HG03571 (cell line): Measurements from ENCODE around the gene IGF2.

Experiments
- ATAC-seq: cut with Tn5 transposase; IDR thresholded peaks from one replicate; pipeline ENCODE4 v1.9.1; 2021; ENCODE audit not compliant: unreplicated experiment

The IGF2 gene

DNA sequence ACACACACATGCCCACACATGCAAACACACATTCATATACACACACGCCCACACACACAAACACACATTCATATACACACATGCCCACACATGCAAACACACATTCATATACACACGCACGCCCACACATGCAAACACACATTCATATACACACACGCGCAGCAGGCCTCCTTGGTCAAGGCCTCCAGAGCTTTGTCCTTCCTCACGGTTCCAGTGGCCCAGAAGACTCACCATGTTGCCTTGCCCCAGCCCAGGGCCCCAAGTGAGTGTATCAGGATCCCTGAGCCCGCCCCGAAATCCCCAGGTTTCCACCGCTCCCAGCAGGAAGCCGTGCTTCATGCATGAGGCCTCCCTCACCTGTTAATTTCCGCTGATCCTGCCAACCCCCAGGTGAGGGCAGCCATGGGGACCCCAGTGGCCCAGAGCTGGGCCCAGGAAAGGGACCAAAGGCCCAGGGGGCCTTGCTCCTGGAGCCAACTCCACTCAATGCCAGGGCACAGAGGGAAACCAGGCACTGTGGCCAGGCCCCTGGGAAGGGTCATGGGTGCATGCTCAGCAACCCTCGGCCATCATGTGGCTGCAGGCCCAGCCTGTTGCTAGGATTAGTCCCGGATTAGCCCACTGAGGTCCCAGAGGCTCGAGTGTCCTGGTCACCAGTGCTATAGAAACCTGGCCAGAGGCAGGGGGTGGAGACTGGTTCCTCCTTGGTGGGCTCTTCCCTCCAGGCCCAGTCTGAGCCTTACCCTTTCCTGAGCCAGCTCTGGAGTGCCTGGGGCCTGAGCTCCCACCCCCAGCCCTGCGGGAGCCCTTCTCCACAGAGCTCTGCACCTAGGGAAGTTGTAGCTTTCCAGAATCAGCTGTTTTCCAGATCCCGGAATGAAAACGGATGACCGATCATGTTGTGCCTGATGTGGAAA is 34.4 kb downstream of the IGF2 start:
- ATAC-seq = no peak

DNA sequence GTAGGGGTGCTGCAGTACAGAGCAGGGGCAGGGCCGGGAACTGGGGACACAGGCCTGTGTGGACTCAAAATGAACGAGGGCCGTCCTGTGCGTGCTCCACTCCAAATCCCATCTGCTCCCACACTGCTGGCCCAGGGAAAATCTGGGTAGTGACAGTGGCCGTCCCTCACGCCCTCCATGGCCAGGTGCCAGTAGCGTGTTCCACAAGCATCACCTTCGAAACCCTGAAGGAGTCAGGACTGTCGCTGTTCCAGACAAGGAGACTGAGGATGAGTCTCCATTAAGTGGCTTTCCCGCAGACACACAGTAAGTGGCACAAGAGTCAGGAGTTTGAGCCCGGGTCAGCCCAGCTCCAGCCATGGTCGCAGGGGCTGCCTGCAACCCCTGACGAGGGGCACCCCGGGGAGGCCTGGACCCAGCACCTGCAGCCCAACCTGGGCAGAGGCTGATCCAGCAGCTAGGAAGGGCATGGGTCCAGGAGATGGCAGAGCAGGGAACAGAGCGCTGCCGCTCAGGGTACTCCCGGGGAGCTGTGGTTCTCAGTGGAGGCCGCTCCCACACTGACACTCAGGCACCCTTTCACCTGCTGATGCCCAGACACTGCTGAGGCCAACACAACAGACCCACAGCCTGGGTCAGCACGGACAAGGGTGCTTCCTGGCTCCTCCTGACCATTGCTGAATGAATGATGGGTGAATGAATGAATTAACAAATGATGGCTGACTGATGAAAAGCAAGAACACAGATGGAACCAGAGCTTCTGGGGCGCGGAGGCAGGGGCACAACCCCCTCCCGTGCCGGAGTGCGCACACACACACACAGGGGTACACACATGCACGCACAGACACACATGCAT is 35.3 kb downstream of the IGF2 start:
- no peak for ATAC-seq

DNA sequence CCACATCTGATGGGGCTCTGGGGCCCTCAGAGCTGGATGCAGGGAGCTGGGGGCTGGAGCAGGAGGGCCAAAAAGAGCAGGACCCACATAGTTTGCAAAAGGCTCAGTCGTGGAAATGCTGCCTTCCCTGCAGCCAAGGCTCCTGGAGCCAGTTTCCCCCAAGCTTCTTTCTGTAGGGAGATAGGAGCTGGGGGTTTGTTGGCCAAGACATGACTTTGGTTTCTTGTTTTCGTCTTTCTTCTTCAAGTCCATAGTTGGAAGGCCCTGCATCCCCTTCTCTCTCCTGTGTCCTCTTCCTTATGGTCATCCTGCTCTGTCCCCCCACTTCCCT is 36.3 kb downstream of the IGF2 start:
- no peak for ATAC-seq

DNA sequence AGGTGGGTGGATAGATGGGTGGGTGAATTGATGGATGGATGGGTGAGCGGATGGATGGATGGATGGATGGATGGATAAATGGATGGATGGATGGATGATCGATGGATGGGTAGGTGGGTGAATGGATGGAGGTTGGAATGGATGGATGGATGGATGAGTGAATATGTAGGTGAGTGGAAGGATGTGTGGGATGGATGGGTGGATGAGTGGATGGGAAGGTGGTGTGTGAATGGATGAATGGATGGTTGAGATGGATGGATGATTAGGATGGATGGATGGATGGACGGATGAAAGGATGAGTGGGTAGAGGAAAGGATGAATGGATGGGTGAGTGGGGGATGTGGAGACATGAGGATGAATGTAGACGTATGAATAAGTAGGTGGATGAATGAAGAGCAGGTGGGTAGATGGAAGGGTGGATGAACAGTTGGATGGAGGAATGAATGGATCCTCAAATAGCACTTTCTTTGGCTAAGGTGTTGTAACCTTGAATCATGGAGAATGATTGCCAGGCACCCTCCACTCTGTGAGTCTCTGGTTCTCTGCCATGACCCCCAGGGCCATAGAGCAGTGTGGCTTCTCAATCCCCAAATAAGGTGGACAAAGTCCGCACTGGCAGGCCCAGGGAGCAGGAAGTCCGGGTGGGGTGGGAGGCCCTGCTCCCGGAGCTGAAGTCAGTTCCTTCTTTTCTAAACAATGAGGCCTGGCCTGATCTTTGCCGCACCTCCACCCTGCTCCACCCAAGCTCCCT is 36.9 kb downstream of the IGF2 start:
- ATAC-seq = no peak

DNA sequence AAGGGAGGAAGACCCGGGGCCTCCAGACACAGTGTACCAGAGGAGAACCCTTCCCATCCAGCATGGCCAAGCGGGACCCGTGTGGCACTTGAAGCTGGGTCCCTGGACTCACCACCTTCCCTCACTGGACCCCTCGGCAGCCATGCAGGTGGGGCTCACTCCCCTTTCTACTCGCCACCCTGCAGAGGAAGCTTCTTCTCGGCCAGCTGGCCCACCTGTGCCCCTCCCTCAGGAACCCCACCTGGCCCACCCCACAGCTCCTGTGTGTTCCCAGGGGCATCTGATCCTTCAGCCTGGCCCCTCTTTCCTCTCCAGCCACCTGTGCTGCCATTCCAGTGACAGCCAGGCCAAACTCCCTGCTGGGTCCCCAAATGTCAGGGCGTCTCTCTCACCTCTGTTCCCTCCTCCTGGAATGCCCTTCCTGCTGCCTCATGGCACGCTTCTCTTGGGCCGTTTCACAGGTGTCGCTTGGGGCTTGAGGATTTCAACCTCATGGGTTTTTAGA is 38.0 kb downstream of the IGF2 start:
- ATAC-seq = no peak

DNA sequence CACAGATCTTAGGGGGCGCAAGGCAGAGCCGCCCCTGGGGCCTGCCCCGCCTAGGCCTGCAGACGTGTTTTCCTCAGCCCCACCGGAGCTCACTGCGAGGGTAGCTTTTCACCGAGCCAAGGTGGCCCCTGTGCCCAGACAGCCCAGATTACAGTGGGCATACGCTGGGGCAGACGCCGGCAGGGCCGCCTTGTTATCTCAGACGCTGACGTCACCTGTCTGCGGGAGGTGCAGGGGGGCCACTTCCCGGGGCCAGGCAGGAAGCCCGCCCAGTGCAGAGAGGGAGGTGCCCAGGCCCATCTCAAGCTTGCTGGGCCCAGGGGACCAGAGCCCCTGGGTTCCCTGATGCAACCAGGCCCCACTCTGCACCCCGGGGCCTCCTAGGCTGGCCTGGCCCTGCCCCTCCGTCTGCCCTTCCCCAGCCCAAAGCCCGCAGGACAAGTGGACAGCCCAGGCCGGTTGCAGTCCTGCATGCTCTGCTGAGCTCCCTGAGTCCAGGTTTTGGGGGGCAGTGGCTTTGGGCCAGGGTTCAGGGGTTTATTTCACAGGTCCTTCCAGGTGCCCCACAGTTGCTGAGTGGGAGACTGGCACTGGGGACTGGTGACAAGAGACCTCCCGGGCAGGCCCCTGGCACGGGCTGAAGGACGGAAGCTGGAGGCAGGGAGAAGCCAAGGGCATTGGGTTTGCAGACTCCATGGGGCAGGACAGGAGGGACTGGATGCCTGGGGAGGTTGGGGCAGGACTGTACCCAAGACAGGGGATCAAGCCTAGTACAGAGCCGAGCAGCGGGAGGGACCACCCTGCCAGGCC is 38.6 kb downstream of the IGF2 start:
- ATAC-seq = no peak

DNA sequence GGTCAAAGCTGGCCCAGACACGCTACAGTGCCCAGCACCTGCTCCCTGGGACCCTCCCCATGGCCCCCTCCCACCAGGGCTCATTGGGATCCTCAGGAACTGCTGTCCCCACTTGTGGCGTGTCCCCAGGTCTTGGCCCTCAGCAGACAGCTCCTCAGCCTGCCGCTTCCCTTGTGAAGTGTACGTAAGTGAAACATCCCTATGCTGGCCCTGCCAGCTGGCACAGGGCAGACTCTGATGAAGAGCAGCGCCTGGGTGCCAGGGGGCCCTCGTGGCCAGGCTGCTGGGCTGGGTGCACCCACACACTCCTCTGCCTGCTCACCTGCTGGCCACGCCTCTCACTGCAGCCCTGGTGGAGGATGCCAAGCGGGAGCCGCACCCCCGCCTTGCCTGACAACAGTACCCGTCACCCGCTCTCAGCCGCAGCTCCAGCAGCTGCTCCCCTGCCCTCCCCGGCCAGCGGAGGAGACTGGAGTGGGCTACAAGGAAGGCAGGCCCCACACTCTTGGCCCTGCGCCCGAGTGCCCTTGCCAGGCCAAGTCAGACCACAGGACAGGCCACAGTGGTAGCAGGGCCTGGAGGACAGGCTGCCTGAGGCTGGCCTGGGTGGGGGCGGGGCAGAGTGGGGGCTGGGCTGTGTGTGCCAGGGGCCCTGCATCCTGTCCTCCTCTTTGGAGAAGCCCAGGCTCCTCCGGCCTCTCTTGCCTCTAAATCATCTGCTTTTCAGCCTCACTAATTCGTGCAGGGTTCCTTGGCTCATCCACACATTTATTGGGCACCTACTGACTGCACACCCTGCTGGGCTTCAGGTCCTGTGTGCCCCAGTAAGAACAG is 39.5 kb downstream of the IGF2 start:
- ATAC-seq = no peak

DNA sequence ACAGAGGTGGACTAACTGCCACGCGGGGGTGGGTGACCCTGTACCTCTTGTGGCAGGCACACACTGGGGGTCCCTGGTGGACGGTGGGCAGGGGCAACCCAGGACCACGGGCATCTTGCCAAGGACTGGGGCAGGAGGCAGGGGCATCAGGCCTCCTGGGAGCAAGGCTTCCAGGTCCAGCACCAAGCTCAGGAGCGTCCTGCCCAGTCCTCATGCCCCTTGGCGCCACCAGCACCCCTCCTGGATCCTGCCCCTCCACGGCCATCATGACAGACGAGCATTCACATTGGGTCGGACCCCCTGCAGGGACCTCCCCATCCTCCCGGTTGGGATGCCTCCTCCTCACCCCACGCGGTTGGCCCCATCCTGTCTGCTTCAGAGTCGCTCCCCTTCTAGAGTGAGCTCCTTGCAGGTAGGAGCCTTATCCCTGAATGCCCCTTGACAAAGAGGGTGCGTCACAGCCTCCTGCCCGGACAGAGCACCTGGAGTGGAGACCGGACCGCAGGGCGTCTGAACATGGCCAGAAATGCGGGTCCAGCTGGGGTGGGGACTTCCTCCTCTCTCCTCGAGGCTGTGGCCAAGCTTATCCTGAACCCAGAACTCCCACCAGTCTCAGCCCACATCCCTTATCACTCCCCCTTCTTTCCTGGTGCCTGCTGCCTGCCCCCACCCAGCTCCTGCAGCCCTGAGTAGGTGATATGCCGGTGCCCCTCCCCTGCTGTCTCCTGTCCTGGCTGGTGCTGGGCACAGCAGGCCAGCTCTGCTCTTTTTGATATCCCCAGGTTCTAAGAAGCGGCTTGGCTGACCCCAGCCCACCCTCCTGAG is 40.3 kb downstream of the IGF2 start:
- ATAC-seq = no peak

DNA sequence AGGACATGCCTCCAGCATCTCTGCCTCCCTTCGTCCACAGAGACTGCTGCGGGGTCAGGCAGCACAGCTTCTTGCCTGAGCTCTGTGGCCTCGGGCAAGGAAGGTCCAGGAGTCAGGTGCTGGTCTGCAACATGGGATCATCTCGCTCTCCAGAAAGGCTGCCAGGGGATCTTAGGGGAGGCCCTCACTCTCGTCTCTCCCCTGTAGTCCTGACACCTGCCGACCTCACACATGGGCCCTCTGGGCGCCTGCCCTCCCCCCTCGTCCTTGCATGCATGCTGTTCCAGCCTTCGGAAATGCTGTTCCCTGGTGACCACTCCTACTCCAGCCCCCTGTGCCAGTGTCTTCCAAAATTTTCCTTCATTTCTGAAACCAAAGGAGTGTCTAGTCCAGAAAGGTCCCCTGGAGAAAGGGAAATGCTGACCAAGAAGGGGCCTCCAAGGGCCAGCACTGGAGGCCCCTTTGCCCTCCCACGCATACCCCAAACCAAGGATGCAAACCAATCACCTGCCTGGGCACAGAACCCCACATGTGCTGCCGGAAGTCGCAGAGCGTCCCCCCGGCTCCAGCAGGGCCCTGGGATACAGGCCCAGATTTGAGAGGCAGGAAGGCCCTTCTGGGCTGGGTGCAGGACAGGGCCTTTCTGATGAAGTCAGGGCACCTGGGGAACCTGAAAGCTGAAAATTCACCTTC is 41.0 kb downstream of the IGF2 start:
- no peak for ATAC-seq

DNA sequence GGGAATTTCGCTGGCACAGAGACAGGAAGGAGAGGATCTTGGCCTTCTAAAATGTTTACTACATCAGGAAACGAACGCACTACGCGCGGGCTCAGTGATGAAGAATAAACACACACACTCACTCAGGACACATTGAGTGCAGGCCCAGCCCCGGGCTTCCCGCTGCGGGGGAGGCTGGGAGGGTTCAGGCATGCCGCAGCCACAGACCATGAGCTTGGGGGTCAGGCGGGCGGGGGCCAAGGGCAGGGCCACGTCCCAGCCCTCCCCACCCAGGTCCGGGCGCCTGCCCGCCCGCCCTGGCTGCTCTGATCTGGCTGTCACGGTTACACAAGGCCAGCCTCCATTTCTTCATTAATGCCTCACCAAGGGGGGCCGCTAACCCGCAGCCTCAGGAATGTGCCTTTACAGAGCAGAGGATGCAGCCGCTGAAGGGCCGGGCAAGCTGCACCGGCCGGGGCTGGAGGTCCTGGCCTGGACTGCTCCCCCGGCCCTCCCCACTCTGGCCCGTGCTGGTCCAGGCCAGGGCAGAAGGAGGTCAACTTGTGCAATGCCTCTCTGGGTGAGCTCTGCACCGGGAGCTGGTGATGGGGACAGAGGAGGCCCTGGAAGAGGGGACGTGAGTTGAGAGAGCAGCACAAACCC is 41.7 kb downstream of the IGF2 start:
- no peak for ATAC-seq

DNA sequence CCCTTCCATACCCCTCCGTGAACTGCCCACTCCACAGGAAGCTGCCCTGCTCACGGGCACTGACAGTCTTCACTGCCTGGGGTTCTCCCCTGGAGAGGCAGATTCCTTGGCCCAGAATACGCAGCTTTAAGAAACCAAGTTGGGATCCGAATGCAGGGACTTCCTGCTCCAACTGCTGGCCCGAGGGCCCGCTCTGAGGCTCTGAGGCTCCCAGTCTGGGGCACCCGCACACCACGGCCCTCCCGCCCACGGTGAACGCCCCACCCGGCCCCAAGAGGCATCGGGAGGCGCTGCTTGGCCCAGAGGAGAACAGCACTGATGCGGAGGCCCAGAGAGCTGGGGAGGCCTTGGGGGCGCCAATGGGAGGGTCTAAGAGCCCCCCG is 42.3 kb downstream of the IGF2 start:
- no peak for ATAC-seq

DNA sequence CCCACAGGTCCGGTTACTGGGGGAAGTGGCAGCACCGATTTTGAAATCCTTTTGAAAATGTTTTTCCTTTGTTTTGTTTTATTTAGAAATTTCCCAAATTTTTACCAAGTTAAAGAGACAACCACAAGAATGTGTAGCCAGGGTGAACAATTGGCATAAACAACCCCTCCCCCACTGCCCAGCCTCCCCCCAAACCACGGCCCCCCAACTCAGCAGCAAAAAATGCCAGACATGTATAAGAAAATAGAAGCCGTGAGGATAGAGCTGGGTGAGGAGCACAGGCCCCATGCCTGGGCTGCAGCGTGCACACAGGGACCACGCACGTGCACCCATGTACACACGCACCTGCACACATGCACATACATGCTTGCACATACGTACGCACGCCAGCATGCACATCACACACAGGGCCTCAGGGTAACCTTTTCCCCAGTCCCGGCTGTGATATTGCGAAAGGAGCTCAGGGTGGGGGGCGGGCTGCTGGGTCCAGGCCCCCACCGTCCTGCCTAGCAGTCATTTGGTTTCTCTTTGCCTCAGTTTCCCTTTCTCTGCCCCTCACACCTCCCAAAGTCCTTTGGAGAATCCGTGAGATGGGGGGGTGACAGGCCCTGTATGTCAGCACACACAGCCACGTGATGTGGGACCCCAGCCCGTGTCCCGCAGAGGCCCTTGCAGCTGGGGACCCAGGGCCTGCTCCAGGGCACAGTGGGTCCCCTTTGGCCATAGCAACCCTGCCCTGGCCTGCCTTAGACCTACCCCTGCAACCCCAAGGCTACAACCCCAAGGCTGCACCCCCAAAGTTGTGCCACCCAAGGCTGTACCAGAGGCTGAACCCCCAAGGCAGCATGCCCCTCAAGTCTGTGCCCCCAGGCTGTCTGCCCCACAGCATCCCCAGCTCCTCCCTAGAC is 42.9 kb downstream of the IGF2 start:
- no peak for ATAC-seq

DNA sequence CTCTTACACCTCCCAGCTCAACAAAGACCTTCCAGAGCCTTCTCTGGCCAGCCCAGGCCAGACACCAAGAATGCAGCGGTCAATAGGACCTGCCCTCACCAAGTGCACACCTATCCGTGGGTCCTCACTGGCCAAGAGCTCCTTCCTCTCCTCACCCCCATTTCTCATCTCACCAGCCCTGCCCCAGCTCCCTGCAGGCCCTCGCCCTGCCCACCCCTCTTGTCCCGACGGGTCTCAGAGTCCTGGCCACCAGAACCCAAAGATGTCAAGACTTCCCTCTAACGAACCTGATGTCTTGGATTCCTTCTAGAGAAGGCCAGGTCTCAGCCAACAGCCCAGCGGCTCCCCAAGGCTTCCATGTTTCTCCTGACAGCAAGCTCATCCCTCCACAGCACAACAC is 43.6 kb downstream of the IGF2 start:
- no peak for ATAC-seq

DNA sequence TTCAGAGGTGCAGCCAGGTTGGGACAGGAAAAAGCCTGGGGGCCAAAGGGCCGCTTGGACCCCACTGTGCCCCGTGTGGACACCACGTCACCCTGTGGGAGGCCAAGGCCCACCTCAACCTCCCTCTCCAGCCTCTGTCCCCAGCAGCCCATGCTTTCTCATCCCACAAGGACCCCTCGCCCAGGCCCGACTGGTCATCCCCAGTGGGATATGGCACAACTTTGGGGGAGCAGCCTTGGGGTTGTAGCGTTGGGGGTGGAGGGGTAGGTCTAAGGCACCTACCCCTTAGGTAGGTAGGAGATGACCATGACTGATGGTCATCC is 44.0 kb downstream of the IGF2 start:
- no peak for ATAC-seq

DNA sequence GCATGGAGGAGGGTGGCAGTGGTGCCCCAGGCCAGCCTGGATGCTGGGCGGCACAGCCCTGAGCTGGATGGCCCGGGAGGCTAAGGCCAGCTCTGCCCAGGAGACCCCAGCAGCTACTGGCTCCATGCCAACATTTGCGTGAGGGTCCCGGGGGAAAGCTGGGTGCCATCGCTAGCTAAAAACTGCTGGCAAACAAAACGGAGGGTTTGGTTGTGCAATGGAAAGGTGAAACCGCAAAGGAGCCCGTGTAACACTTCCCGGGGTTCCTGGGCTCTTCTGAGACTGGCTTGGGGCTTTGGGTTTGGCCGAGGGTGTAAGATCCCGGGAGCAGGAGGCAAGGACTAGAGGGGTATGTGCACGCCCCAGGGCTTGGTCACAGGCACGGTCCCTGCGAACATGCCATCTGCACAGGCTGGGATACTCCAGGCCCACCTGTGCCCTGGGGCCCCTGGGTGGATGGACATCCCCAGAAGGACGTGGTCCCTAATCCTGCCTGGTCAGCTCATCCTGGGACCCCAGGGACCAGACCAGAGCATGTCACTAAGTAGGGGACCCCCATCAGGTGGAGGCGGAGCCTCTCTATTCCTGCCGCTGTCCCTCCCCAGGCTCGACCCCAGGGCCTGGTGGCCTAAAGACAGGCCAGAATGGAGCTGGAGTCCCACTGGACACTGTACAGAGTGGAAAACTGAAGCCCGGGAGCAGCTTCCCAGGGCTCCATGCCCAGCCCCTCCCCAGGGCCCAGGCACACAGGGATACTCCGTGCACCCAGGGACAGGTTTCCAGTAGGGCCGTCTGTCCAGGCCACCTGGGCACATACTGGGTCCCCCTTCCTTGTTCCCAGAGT is 44.6 kb downstream of the IGF2 start:
- ATAC-seq = no peak
